Epithelial cell of proximal tubule (primary cell): ENCODE results near the gene ZNF184. TPM values are rescaled to one million over a fixed set of nuclear protein-coding genes. Genes with fewer than 3 reads are reported as not detected.
"Not testable (repeated sequence)": the region's sequence is repeated elsewhere in the genome, so short reads cannot be mapped to it uniquely, and the experiment has no call there.

Source experiments
- DNase-seq: peaks from one replicate; pipeline ENCODE4 v3.0.0-alpha.2; 2011; ENCODE audit warnings: low read depth
- H3K4me3 ChIP-seq: 2 replicates; pipeline ENCODE4 v1.5.1; 2011; ENCODE audit warnings: low read depth, mild to moderate bottlenecking, low read length
- CTCF ChIP-seq: conservative IDR thresholded peaks from 2 replicates; pipeline ENCODE4 v1.5.1; 2012; ENCODE audit warnings: low read depth, mild to moderate bottlenecking, low read length
- total RNA-seq: library from RNA; depleted of rRNA; stranded (reverse); fragments of >200 nt; gene quantifications from 2 replicates; pipeline ENCODE4 v1.2.3, GENCODE V29; 2015

The ZNF184 gene
- total RNA-seq, 1 donor from 2014 or later = 3.7 TPM

DNA sequence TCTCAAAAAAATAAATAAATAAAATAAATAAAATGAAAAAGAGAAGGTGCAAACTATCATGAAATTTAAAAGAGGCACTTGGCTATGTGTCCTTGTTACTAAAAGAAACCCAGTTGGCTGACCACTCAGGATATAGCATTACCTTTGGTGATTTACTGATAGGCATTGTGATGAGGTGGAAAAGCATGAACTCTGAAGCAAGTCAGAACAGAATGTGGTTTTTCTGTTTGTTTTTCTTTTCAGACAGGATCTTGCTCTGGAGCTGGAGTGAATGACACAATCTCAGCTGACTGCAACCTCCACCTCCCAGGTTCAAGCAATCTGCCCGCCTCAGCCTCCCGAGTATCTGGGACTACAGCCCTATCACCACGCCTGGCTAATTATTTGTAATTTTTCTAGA, 31.9 kb downstream of the ZNF184 start:
- H3K4me3 ChIP-seq = no peak overlapping the region
- no peak for TF ChIP-seq CTCF
- DNase-seq = no peak

- TF ChIP-seq CTCF = no peak
- H3K4me3 ChIP-seq = no peak overlapping the region
- DNase-seq = no peak
These were observed 33.5 kb downstream of the ZNF184 start for GRCh38 chr6:27439371-27439770.

DNA sequence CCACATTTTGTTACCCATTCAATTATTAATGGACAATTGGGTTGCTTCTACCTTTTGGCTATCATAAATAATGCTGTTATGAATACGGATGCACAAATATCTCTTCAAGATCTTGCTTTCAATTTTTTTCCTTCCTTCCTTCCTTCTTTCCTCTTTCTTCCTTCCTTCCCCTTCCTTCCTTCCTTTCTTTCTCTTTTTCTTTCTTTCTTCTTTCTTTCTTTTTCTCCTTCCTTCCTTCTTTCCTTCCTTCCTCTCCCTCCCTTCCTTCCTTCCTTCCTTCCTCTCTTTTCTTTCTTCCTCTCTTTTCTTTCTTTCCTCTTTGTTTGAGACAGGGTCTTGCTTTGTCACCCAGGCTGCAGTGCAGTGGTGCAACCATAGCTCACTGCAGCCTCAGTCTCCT, 39.2 kb downstream of the ZNF184 start:
- no peak overlapping the region for H3K4me3 ChIP-seq
- DNase-seq = no peak
- TF ChIP-seq CTCF = no peak

GRCh38 chr6:27428966-27429365, 43.9 kb downstream of the ZNF184 start:
- TF ChIP-seq CTCF = no peak
- no peak for DNase-seq

DNA sequence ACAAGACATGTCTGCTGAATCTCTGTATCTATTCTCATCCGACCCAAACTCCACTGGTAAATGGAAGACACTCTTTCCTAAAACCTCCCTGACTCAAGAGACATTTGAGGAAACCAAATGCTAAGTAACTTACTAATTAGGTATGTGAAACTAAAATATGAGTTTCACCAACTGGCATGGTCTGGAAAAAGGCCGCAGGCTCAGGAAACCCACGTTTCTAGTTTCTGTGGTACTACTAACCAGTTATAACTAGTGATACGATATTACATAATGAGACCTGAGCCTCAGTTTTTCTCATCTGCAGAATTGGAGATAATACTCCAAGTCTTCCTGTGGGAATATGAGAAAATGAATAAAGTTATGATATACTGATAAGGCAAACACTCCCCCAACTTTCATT, 44.4 kb downstream of the ZNF184 start:
- no peak for TF ChIP-seq CTCF
- no peak for DNase-seq

More at GRCh38 chr6:27428966-27429365, 43.9 kb downstream of the ZNF184 start:
- H3K4me3 ChIP-seq = no peak overlapping the region

GRCh38 chr6:27426045-27426620, 46.8 kb downstream of the ZNF184 start:
- no peak overlapping the region for H3K4me3 ChIP-seq
- TF ChIP-seq CTCF = no peak
- DNase-seq = no peak

More for the DNA sequence above, 44.4 kb downstream of the ZNF184 start:
- no peak overlapping the region for H3K4me3 ChIP-seq

- DNase-seq, H3K4me3 ChIP-seq: not testable (repeated sequence)
These were observed 48.1 kb downstream of the ZNF184 start for GRCh38 chr6:27424851-27425250.
